D721Med (cell line): ENCODE data around the gene ITPRIPL2.

Source experiments
- DNase-seq: peaks from one replicate; pipeline ENCODE4 v3.0.0; 2011; ENCODE audit warnings: low spot score; ENCODE audit not compliant: insufficient read length
- FAIRE-seq: peaks from 2 replicates; lab custom pipeline; 2011; peaks lifted over from hg19 to GRCh38; lab: Jason Lieb, UNC
- TF ChIP-seq, protein P1 (sequence below): IDR thresholded peaks from 2 replicates; pipeline ENCODE4 v1.5.1; 2012; ENCODE audit warnings: mild to moderate bottlenecking, control low read depth; ENCODE audit not compliant: insufficient read depth; ENCODE audit errors: missing control alignments

ITPRIPL2 gene

DNA sequence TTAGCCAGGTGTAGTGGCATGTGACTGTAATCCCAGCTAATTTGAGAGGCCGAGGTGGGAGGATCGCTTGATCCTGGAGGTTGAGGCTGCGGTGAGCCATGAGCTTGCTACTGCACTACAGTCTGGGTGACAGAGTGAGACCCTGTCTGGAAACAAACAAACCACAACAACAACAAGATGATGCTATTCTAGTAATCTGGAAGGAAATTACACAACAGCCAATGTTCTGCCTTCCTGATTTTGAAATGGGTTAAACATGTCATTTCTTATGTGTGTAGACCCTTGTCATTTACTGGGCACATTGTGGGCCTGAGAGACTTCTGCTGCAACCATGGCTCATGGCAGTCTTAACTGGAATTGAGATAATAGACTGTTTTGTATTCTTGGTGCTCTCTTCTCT is 40.4 kb upstream of the ITPRIPL2 start:
- DNase-seq (no peak), FAIRE-seq (no peak)
- TF ChIP-seq, protein P1, sequence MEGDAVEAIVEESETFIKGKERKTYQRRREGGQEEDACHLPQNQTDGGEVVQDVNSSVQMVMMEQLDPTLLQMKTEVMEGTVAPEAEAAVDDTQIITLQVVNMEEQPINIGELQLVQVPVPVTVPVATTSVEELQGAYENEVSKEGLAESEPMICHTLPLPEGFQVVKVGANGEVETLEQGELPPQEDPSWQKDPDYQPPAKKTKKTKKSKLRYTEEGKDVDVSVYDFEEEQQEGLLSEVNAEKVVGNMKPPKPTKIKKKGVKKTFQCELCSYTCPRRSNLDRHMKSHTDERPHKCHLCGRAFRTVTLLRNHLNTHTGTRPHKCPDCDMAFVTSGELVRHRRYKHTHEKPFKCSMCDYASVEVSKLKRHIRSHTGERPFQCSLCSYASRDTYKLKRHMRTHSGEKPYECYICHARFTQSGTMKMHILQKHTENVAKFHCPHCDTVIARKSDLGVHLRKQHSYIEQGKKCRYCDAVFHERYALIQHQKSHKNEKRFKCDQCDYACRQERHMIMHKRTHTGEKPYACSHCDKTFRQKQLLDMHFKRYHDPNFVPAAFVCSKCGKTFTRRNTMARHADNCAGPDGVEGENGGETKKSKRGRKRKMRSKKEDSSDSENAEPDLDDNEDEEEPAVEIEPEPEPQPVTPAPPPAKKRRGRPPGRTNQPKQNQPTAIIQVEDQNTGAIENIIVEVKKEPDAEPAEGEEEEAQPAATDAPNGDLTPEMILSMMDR: no peak

DNA sequence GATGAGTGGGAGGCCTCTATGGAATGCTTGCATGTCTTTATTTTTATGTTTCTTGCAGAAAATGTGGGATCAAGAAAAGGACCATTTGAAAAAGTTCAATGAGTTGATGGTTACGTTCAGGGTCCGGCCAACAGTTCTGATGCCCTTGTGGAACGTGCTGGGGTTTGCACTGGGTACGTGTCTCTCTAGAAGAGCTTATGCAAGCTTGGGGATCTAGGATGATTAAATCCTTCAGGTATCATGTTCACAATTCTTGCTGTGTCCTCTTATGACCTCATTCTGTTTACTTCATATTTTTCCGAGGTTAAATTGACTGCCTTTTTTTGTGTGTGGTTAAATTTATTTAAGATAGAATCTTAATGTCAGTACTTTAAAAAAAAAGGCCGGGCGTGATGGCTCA is 39.9 kb upstream of the ITPRIPL2 start:
- TF ChIP-seq, protein P1: no peak
- no peak for FAIRE-seq
- no peak for DNase-seq

DNA sequence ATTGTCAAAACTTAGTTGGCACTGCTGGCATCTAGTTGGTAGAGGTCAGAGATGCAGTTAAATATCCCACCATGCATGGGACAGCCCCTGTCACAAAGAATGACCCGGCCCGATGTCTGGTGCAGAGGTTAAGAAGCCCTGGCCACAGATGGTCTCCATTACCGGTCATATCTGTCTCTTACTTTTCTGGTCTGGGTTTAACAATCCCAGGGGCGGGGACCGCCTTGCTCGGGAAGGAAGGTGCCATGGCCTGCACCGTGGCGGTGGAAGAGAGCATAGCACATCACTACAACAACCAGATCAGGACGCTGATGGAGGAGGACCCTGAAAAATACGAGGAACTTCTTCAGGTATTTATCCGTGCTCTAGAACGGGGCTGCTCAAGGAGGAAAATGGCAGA is 38.3 kb upstream of the ITPRIPL2 start:
- TF ChIP-seq, protein P1: no peak
- FAIRE-seq: no peak
- no peak for DNase-seq

DNA sequence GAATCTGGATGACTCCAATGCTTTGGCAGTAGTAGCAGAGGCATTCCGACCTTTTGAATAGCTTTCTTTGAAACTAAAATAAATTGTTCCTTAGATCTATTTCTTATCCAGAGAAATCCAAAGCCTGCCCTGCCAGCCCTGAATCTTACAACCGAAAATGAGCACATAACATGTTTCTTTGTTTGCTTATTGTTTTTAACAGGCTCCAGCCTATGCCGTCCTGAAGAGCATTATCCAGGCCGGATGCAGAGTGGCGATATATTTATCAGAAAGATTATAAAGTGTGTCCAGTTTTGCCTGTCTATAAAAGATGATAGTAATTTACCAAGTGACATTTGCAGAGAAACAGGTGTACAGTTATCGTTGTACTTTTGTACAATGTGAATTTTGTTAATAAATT is 35.9 kb upstream of the ITPRIPL2 start:
- TF ChIP-seq, protein P1: no peak
- FAIRE-seq: no peak

DNA sequence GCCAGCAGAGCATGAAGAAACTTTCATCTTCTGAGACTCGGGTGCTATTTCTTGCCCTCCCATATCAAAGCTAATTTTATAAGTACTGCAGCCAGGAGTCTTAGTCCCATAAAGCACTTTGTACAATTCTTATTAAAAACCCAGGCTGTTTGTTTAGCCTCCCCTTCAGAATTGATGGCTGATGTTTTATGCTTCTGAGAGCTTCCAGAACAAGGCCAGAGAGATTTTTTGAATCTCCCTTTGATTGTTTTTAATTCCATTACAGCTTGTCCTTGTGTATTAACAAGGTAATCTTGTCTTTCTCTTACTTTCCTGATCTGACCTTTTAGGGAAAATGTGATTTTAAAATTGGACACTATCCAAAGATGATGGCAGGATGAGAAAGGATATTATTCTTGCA is 30.1 kb upstream of the ITPRIPL2 start:
- FAIRE-seq (no peak), DNase-seq (no peak)
- TF ChIP-seq, protein P1: no peak

More for the DNA sequence above, 35.9 kb upstream of the ITPRIPL2 start:
- DNase-seq: no peak

DNA sequence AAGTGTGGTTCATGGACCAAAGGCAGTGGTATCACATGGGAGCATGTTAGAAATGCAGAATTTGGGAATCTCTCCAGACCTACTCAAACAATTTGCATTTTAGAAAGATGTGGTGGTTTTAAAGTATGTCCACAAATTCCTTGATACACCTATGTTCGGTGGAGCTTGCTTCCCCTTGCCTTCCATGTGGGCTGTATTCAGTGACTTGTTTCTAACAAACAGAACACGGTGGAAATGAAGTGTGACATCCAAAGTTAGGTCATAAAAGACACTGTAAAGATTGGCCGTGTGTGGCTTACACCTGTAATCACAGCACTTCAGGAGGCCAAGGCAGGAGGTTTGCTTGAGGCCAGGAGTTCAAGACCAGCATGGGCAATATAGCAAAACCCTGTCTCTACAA is 29.6 kb upstream of the ITPRIPL2 start:
- DNase-seq (no peak), FAIRE-seq (no peak)
- TF ChIP-seq, protein P1: no peak

DNA sequence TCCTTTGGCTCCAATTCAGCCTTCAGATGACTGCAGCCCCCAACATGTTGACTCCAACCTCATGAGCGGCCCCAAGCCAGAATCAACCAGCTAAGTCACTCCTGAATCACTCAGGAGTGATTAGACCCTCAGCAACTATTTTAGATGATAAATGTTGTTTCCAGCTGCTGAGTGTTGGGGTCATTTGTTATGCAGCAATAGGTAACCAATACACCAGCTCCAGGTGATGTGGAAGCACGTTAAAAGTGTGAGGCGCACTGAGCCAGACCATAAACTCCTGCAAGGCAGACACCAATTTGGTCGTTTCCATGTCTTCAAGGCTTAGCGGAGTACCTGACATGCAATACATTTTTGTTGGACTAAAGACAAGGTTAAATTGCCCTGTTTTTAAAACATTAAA is 28.9 kb upstream of the ITPRIPL2 start:
- FAIRE-seq: no peak
- TF ChIP-seq, protein P1: no peak
- no peak for DNase-seq
